D341Med (cell line): ENCODE measurements around the gene MPZL2.

Experiments
- DNase-seq: peaks from one replicate; pipeline ENCODE4 v3.0.0; 2012; ENCODE audit warnings: low spot score

The MPZL2 gene

GRCh38 chr11:118219732-118220131 is 44.4 kb downstream of the MPZL2 start:
- DNase-seq: no peak

GRCh38 chr11:118219244-118219643 is 44.9 kb downstream of the MPZL2 start:
- DNase-seq: no peak

GRCh38 chr11:118217575-118217974 is 46.5 kb downstream of the MPZL2 start:
- no peak for DNase-seq

GRCh38 chr11:118216621-118217481 is 47.2 kb downstream of the MPZL2 start:
- no peak for DNase-seq

- DNase-seq: no peak
Observed at GRCh38 chr11:118215765-118216164, 48.3 kb downstream of the MPZL2 start.

GRCh38 chr11:118215262-118215661 is 48.8 kb downstream of the MPZL2 start:
- no peak for DNase-seq

GRCh38 chr11:118214210-118214914 is 49.7 kb downstream of the MPZL2 start:
- no peak for DNase-seq

- DNase-seq: no peak
Observed at GRCh38 chr11:118213781-118214180, 50.3 kb downstream of the MPZL2 start.

- DNase-seq: no peak
Observed at GRCh38 chr11:118213201-118213600, 50.9 kb downstream of the MPZL2 start.

- DNase-seq: no peak
Observed at GRCh38 chr11:118212781-118213191, 51.3 kb downstream of the MPZL2 start.

GRCh38 chr11:118212131-118212725 is 51.9 kb downstream of the MPZL2 start:
- no peak for DNase-seq

- DNase-seq: no peak
Observed at GRCh38 chr11:118211006-118211405, 53.1 kb downstream of the MPZL2 start.

GRCh38 chr11:118210323-118210722 is 53.8 kb downstream of the MPZL2 start:
- DNase-seq: no peak

GRCh38 chr11:118209033-118209432 is 55.1 kb downstream of the MPZL2 start:
- no peak for DNase-seq

GRCh38 chr11:118207079-118207478 is 57.0 kb downstream of the MPZL2 start:
- no peak for DNase-seq

GRCh38 chr11:118206391-118207031 is 57.6 kb downstream of the MPZL2 start:
- no peak for DNase-seq

- DNase-seq: no peak
Observed at GRCh38 chr11:118205606-118206378, 58.3 kb downstream of the MPZL2 start.
